HS-27A (cell line): Measurements from ENCODE around the gene PRDM10.
"Not testable (repeated sequence)": the region's sequence is repeated elsewhere in the genome, so short reads cannot be mapped to it uniquely, and the experiment has no call there.

ENCODE experiments used
- DNase-seq: peaks from one replicate; pipeline ENCODE4 v3.0.0-alpha.2; 2012; ENCODE audit warnings: low read depth, missing footprints

The PRDM10 gene, protein sequence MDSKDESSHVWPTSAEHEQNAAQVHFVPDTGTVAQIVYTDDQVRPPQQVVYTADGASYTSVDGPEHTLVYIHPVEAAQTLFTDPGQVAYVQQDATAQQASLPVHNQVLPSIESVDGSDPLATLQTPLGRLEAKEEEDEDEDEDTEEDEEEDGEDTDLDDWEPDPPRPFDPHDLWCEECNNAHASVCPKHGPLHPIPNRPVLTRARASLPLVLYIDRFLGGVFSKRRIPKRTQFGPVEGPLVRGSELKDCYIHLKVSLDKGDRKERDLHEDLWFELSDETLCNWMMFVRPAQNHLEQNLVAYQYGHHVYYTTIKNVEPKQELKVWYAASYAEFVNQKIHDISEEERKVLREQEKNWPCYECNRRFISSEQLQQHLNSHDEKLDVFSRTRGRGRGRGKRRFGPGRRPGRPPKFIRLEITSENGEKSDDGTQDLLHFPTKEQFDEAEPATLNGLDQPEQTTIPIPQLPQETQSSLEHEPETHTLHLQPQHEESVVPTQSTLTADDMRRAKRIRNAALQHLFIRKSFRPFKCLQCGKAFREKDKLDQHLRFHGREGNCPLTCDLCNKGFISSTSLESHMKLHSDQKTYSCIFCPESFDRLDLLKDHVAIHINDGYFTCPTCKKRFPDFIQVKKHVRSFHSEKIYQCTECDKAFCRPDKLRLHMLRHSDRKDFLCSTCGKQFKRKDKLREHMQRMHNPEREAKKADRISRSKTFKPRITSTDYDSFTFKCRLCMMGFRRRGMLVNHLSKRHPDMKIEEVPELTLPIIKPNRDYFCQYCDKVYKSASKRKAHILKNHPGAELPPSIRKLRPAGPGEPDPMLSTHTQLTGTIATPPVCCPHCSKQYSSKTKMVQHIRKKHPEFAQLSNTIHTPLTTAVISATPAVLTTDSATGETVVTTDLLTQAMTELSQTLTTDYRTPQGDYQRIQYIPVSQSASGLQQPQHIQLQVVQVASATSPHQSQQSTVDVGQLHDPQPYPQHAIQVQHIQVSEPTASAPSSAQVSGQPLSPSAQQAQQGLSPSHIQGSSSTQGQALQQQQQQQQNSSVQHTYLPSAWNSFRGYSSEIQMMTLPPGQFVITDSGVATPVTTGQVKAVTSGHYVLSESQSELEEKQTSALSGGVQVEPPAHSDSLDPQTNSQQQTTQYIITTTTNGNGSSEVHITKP

DNA sequence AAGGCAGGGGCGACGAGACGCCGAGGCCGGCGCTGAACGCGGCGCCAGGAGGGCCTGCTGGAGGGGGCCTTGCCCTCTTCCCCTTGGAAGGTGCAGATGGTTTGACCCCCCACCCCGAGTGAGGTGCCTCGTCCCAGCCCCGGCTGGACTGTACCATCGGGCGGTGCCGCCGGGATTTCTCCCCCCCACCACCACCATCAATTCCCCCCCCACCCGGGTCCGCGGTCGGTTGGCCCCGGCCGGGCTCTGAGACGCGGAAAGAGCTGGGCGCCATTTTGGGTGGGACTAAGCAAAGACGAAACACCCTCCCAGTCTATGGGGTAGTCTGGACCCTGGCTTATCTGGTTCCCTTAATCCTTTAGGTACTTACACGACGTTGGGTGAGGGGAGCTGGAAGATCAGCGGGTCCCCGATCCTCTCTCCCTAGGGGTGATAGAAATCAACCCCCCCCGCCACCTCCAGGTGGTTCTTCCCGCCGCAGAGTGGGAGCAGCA, at the start of gene PRDM10:
TSS of gene PRDM10 (minus strand) at position 484 of the 494 bp plus-strand sequence. CDS start 41,871 bp downstream, outside the sequence.
- DNase-seq, result peak; percentile 48

DNA sequence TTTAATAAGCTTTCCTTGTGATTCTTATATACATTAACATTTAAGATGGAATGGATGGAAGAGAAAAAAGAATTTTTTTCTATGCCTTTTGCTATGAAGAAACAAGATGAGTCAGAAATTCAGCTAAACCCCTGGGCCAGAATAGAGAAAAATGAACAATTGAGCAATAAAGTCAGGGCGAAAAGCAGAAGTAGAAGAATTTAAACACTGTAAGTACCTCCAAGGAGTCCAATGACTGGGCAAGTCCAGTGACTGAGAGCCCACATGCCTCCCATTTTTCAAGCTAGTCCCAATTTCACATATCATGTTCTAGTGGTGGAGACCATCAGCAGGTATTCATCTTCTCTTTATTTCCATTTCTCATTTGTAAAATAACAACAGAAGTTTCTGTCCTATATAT, 48.4 kb upstream of the PRDM10 start:
- no peak for DNase-seq

DNA sequence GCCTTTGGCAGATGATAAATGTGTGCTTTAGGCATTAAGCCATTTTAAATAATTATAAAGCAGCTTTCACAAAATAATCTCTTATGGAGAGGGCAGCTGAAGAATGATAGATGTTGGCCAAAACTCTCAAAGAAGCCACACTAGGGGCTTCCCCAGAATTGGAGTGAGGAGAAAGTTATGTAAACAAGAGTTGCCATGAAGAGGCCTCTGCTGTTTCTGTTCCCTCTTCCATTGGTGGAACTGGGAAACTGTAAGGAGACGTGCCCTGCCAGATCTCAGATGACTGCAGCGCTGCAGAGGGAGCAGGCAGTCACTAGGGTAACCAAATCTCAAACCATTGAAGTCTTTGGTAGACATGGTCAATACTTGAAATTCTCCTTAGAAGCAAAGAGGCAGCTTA, 47.6 kb upstream of the PRDM10 start:
- no peak for DNase-seq

DNA sequence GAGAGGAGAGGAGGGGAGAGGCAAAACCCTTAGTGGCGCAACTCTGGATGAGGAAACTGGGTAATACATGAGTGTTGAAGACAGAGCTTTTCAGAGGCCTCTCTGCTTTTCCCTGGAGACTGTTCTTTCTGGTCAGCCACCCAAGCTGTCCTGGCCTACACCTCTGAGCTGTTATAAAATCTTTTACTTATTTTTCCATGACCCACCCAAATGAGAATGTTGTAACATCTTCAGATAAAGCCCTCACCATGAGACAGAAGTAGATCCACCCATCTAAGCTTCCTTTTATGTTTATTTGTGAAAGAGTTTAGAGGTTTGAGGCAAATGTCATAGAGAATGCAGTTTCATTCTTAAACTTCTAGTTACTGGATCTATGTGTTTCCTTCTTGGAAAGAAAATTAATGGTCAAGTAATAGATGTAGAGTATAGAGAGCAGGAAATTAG, 46.7 kb upstream of the PRDM10 start:
- DNase-seq, result no peak

DNA sequence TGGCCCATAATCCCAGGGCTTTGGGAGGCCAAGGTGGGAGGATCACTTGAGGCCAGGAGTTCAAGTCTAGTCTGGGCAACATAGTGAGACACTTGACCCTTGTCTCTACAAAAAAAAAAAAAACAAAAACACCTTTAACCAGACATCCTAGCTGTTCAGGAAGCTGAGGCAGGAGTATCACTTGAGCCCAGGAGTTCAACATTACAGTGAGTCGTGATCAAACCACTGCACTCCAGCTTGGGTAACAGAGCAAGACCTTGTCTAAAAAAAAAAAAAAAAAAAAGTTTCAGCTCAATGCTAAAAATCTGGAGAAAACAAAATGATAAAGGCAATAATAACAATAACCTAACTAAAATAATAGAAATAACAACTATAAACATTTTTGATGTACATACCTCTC, 44.5 kb upstream of the PRDM10 start:
- no peak for DNase-seq

DNA sequence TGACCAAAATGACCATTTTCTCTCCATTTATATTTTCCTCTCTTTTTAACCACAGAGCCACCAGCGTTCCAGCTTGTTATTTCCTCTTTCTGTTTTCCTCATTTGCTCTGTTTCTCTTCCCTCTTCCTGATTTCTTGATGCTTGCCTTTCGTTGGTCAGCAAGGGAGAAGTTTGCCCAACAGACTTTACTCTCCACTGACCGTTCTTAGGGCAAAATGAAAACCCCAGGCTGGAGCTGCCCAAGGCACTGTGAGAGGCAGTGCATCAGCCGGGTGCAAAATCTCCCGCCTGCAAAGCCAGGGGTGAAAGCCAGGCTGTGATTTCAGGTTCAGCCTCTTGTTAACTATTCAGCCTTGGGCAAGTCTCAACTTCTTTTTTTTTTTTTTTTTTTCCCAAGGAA, 40.9 kb upstream of the PRDM10 start:
- no peak for DNase-seq

DNA sequence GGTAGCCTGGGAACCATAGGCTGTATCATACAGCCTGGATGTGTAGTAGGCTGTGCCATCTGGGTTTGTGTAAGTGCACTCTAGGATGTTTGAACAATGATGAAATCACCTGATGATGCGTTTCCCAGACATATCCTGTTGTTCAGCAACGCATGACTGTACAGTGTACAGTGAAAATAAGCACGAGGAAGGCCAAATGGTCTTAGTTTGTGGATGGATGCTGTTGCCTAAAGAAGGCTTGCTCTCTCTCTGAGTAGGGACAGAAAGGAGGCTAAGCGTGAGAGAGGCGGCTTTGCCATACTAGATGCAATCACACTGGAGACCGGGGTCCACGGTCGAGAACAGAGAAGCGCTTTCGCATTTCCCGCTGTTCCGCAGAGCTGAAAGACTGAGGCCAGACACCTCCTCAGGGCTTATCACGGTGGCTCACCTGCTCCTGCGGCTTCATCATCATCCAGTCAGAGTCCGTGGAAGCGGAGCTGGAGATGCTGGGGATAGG, 39.5 kb upstream of the PRDM10 start:
- DNase-seq, result no peak

DNA sequence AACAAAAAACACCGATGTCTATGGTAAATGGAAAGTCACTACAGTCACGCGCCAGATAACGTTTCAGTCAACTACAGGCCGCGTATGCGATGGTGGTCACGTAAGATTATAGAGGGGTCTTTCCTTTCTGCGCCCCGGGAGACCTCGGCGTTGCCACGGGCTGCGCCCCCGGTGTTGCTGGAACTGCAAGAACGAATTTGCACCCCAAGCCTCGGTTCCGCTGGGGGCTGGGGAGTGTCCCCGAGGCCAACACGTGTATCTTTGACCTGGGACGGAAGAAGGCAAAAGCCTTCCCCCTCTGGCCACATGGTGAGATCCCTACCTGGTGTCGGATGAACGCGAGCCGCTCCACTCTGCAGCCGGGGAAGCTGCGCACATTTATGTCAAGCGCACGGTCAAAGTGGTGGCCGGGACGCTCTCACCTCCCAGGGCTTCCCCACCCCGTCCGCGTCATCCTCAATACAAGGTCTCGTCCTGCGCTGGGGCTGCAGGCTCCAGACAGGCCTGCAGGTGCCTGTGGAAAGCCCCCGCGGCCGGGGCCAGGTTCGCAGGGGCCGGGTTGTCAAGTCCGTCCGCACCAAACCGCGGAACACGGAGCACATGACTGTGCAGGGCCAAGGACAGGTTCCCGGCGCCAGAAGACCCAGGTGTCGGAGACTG, 37.8 kb upstream of the PRDM10 start:
- DNase-seq, result no peak

DNA sequence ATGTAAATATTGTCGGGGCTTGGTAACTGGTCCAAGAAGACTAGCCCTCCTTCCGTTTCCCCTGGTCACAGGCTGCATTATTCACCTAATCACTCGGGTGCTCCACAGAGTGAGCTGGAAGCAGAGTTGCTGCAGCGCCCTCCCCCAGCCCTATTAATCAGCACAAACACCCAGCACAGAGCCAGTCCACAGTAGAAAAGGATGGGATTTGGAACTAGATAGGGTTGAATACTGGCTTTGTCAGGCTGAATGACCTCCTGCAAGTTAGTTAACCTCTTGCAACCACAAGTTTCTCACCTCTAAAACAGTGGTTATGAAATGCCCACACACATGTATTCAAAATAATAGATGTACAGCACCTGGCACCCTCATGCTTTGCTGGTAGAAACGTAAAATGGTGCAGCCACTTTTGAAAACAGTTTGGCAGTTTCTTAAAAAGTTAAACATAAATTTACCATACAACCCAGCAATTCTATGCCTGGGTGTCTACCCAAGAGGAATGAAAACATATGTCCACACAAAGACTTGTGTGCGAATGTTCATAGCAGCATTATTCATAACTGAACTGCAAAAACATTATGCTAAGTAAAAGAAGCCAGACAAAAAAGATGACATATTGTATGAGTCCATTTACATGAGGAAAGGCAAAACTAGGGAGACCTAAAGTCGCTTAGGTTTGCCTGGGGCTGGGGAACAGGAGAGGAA, 35.4 kb upstream of the PRDM10 start:
- DNase-seq, result no peak

DNA sequence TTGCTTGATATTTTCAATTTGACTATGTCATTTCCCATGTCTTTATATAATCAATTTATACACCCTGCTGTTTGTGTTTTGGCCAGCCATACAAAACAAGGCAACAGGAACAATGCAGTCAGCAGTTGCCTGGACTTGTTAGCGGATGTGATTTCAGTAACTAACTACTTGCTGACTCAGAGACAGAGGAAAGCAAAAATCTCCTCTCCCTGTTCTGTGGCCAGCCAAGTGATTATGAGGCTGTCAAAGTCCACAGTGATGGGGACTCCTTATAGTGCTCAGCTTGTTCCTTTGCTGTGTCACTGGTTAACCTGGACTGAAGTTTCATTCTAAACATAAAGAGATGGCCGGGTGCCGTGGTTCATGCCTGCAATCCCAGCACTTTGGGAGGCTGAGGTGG, 34.4 kb upstream of the PRDM10 start:
- DNase-seq, result no peak

DNA sequence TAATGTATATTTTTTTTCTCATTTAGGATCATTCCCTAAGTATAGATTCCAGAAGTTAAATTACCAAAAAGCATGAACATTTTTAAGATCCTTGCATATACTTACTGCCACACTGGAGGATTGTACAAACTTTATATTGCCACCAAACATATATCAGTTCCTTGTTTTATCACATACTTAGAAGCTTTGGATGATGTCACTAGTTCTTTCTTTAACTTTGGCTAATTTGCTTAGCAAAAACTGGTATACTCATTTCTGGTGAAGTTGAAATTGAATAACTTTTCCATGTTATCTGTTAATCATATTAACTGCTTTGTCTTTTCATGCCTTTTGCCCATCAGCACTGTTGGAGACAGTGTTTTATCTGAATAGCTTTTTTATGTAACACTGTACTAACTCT, 31.6 kb upstream of the PRDM10 start:
- no peak for DNase-seq

DNA sequence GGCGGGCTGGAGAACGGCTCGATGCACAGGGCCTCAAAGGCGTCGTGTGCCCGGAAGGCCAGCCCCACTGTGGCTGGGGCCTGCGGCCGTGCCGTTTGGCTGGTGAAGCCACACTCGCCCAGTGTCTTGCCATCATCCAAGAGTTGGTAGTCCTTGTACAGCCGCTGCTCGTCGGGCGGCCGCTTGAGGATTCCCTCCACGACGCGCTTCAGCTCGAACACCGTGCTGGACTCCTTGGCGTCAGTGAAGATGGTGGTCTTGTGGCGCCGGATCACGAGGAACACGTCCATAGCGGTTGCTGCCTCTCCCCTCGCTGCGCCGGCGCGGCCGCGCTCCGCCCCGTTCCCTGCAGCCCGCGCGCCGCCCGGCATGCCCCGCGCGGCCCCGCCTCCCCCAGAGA, 30.3 kb upstream of the PRDM10 start:
- no peak for DNase-seq

DNA sequence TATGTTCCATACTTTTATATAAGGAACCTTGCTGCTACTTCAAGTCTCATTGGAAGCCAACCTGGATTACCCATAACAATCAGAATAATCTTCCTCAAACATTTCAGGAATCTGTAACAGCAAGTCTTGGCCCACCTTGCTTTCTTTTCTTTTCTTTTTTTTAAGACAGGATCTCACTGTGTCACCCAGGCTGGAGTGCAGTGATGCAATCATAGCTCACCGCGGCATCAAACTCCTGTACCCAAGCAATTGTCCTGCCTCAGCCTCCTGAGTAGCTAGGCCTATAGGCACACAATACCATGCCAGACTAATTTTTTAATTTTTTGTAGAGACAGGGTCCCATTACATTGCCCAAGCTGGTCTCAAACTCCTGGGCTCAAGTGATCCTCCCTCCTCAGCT, 29.3 kb upstream of the PRDM10 start:
- DNase-seq, result no peak

DNA sequence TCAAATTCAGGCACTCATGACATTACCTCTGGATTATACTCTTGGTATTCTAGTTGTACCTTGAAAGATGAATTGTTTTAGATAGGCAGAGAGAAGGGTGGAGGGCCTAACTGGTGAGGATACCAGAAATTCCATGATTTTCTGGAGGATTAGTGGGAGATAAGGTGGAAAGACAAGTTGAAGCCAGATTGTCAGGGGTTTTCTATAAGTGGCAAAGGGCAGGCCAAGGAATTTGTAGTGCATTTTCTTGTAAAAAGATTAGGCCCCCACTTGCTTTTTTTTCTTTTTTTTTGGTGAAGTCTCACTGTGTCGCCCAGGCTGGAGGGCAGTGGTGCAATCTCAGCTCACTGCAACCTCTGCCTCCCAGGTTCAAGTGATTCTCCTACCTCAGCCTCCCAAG, 28.4 kb upstream of the PRDM10 start:
- DNase-seq, result no peak

DNA sequence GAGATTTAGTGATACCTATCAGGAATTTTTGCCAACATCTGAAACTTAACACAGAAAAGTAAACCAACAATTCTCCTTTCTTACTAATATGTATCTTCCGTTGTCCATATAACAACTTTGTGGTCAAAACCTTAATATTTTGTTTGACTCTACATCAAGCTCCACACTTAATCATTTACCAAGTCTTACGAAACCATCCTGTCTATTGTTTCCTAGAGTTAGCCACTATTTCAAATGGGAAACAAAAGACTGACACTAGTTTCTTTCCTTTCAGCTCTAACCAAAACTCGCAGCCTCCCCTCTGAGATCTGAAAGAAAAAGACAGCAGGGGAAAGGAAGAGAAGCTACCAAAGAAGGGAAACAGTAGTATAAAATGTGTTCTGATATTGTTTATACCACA, 26.5 kb upstream of the PRDM10 start:
- no peak for DNase-seq

DNA sequence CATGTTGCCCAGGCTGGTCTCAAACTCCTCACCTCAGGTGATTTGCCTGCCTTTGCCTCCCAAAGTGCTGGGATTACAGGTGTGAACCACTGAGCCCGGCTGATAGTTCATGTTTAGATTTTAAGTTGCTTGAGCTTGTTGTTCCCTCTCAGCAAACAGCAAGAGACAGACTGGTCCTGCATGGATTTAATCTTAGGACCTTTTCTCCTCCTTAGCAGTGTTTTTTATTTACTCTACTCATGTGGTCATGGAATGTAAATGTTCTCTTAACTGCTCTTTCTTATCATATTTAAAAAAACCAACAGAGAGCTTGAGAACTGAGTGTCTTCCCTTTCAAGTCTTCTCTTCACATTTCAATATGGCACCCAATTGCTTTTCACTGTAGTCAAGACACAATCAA, 22.7 kb upstream of the PRDM10 start:
- DNase-seq, result no peak

DNA sequence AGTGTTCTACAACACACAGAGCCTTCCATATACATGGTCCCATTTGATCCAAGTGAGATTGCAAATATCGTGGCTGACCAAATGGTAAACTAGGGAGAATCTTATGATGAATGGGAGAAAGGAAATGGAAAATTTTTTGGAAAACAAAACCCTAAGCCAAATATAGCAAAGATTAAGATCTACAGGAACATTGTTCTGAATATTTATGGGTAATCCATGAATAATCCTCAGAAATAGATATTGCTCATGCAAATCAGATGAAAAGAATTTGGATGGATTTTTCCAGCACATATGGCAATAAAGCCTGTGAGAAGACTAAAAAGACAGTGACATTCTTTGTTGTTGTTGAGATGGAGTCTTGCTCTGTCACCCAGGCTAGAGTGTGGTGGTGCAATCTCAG, 21.7 kb upstream of the PRDM10 start:
- no peak for DNase-seq

DNA sequence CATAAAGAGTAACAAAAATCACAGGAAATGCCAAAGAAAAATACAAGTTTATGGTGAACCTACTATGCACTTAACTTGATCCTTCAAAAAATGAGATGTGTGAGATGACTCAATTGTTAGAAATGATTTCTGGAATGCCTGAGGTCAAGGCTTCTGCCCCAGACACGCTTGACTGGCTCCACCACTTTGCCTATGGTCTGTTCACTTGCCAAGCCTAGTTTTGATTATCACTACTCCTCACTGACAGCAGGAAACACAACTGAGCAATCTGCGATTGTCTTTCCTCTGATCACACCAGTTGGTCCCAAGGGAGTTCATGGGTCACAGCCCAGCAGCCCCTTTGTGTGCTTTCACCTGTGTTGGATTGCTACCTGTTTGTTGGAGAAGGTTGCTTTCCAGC, 20.6 kb upstream of the PRDM10 start:
- no peak for DNase-seq

DNA sequence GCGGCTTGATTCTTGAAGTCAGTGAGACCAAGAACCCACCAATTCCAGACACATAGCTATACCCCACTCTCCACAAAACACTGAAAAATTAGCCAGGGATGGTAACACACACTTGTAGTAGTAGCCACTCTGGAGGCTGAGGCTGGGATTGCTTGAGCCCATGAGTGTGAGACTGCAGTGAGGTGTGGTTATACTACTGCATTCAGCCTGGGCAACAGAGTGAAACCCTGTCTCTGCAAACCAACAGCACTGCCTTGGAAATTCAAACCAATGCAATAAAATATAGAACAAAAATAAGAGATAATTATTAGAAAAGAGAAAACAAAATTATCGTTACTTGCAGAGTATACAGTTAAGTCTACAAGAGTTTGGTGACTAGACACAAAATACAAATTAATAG, 20.2 kb upstream of the PRDM10 start:
- no peak for DNase-seq

DNA sequence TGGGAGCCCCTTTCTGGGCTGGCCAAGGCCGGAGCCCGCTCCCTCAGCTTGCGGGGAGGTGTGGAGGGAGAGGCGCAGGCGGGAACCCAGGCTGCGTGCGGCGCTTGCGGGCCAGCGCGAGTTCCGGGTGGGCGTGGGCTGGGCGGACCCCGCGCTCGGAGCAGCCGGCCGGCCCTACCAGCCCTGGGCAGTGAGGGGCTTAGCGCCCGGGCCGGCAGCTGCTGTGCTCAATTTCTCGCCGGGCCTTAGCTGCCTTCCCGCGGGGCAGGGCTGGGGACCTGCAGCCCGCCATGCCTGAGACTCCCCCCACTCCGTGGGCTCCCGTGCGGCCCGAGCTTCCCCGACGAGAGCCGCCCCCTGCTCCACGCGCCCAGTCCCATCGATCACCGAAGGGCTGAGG, 19.0 kb upstream of the PRDM10 start:
- not testable (repeated sequence) for DNase-seq

DNA sequence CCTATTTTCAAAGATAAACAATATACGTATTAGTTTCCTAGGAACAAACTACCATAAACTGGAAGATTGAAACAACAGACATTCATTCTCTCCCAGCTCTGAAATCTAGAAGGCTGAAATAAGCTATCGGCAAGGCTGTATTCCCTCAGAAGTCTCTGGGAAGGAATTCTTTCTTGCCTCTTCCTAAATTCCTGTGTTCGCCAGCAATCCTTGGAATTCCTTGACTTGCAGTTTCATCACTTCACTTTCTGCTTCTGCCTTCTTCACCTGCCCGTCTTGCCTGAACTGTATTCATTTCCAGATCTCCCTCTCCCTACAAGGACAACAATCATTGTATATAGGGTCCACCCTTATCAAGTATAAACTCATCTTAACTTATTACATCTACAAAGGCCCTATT, 17.7 kb upstream of the PRDM10 start:
- DNase-seq, result no peak
